ENCODE measurements around the gene RHOT2.
"Not testable (repeated sequence)": the region's sequence is repeated elsewhere in the genome, so short reads cannot be mapped to it uniquely, and the experiment has no call there.

The RHOT2 gene

DNA sequence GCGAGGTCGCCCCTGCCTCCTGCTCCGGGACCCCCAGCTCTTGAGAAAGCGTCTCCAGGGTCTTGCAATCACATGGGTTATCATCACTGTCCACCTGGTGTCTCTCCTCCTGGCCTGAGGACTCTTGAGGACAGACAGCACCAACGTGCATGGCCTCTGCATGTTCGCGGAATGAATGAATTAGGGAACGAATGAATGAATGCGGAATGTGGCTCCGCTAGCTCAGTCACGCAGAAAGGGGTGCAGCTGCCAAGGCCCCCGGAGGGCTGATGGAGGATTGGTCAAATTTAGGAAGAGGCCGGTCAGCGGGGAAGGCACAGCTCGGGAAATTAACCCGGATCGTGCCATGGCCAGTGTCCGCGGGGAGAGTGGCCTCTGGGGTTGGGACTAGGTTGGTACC is 34.4 kb downstream of the RHOT2 start:
- no peak for DNase-seq

DNA sequence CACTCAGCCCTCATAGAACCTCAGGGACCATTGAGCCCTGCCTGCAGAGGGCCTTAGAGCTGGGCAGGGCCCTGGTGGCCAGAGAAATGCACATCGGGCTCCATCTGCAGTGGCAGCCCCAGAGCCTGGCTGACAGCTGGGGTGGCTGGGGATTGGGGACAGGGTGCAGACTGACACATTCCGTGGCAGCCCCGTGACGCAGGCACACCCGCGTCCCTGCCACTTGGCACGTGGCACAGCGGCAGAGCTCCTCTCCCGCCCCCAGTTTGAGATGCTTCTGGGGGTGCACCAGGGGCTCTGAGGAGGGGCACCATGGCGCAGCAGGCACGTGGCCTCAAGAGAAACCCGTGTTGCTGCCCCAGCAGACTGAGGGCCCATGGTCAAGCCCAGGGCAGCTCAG is 35.5 kb downstream of the RHOT2 start:
- DNase-seq: no peak

DNA sequence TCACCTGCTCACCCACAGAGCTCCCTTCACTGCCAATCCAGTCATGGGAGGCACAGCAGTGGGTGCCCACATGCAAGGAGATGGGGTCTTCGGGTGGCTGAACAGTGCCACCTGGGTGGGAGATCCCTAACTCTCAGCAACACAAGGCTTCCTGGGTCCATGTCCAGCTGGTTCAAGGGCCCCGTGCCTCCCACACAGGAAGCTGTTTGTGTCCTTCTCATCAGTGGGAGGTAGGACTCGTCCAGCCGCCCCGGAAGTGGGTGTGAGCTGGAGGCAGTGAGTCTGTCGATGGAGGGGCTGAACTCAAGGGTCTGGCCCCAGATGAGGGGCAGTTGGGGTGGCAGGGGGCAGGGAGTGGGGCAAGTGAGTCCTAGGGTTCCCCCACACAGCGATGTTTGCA is 36.1 kb downstream of the RHOT2 start:
- DNase-seq: no peak

DNA sequence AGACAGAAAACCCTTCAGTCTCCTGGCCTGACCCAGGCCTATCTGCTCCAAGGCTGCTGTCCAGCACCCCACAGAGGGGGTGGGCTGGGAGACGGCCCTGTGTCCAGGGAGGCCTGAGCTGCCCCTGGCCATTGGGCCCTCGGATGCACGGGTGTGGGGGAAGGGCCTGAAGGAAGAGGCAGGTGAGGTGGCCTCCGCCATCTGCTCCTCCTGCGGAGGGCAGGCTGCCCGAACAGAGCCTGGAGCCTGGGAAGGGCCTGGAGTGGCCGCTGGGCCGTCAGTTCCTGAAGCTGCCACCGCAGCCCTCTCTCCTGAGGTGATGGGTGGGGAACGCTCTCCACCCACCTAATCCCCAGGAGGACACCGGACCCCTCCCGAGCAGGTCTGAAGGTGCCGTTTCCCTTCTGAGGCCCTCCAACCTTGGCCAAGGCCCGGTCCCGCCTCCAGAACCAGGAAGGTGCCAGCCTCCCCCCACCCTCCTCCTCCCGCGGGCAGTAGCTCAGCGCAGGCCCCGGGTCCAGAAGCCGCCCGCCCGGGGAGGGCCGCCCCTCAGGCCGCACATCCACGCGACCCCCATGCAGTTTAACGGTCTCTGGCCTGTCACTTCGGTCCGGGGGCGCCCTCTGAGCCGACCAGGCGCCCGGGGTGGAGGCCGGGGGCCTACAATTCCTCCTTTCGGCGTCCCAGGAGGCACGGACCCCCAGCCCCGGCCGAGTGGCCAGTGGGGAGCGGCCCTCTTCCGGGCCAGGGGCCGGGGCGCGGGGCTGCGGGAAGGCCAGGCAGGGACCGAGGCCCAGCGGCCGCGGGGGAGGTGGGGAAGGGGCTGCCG is 36.8 kb downstream of the RHOT2 start:
- DNase-seq: no peak

DNA sequence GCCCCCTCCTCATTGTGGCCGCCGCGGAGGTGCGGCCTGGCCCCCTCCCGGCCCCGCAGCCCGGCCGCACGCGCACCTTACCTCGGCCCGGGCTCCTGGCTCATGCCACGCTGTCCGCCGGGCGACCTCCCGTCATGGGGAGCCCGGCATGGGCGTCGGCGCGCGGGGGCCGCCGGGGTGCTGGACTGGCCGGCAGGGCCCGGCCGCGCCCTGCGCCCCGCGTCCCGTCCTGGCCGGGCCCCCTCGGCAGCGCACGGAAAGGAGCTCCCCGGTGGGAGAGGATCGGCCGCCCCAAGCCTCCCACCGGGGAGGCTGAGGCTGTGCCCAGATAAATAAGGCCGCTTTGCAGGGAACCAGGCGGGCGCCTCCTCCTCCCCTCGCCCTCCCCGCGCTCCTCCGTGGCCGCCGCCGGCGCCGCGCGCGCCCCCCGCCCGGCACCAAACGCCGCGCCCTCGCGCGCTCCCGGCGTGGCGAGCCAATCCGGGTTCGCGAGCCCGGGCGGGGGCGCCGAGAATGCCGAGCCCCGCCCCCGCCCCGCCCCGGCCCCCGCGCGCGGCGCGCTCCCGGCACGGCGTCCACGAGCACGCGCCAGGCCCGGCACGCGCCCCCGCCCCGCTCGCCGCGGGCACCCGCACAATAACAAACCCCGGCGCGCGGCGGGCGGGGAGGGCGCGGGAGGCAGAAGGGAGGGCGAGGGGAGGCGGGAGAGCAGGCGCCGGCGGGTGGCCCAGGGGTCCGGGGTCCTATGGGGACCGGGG is 37.7 kb downstream of the RHOT2 start, which contains the start of gene FBXL16:
Gene FBXL16 (minus strand): TSS at position 371 of the 758 bp plus-strand sequence. CDS start 8,396 bp downstream, outside the sequence.
- DNase-seq: peak; percentile 17

DNA sequence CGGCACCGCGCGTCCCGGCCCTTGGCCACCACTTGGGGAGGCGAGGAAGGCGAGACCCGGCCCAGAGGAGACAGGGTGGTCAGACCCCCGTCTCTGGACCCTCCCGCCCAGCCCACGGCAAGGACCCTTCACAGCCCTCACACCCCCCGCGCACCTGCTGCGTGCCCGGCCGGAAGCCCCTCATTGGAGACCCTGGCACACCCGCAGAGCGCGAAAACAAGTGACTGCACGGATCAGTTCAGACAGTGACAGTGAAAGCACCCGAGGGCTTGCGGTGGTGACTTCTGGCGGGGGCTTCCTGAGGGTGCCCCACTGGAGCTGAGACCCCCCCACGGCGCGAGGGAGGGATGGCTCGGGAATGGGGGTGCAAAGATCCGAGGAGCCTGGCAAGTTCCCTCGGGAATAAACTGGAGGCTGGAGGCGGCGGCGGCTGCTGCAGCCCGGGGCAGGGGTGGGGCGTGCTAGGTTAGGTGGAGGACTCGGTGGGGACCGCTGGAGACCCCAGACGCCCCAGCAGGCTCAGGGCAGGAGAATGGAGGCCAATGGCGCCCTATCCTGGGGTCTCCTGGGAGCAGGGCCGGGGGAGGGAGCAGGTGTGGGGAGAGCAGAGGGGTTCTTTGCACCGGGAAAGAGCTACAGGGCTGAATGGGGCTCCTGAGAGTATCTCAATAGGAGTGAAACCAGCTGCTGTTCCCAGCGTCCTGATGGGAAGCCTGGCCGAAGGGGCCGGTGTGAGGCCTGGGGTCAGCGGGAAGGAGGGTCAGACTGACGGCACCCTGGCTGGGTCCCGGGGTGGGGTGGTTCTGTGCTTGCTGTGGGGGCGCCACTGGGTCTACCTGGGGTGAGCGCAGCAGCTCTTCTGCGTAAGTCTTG is 38.5 kb downstream of the RHOT2 start:
- no peak for DNase-seq

DNA sequence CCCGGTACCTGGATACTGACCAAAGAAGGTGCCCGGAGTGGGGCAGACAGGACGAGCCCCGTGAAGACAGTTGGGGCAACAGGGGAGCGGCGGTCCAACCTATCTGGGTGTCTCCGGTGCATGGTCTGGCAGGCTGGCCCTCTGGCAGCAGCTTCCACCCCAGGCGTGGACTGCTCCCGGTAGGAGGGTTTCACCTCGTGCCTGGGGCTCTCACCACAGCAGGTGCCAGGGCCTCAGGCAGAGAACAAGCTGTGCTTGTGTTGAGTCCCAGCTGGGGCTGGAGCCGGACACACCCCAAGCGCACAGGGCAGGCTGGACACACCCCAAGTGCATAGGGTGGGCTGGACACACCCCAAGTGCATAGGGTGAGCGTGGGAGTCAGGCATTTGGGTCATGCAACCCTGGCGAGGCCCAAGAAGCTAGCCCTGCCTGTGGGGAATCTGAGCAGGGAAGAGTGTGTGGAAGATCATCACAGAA is 39.2 kb downstream of the RHOT2 start:
- no peak for DNase-seq

DNA sequence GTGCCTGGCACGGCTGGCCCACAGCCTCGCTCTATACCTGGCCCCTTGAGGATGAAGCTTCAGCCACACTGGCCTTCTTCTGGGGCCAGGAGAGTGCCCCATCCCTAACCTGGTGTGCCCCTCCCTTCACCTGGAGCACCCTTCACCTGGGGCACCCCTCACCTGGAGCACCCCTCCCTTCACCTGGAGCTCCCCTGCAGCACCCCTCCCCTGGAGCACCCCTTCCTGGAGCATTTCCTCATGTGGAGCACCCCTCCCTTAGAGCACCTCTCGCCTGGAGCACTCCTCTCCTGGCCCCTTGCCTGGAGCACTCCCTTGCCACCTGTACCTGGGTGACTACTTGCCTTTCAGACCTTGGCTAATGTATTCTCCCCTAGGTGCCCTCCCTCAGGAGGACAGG is 40.1 kb downstream of the RHOT2 start:
- DNase-seq: no peak

DNA sequence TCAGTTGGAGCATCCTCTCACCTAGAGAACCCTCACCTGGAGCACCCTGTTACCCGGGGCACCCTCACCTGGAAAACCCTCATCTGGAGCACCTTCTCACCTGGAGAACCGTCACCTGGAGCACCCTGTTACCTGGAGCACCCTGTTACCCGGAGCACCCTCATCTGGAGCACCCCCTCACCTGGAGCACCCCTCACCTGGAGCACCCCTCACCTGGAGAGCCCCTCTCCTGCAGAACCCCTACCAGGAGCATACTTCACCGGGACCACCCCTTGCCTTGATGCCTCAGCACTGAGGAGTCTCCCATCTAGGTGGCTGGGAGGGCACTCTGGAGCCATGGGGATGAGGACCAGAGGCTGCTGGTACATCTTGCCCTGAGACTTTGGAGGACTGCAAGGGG is 41.0 kb downstream of the RHOT2 start:
- DNase-seq: no peak

DNA sequence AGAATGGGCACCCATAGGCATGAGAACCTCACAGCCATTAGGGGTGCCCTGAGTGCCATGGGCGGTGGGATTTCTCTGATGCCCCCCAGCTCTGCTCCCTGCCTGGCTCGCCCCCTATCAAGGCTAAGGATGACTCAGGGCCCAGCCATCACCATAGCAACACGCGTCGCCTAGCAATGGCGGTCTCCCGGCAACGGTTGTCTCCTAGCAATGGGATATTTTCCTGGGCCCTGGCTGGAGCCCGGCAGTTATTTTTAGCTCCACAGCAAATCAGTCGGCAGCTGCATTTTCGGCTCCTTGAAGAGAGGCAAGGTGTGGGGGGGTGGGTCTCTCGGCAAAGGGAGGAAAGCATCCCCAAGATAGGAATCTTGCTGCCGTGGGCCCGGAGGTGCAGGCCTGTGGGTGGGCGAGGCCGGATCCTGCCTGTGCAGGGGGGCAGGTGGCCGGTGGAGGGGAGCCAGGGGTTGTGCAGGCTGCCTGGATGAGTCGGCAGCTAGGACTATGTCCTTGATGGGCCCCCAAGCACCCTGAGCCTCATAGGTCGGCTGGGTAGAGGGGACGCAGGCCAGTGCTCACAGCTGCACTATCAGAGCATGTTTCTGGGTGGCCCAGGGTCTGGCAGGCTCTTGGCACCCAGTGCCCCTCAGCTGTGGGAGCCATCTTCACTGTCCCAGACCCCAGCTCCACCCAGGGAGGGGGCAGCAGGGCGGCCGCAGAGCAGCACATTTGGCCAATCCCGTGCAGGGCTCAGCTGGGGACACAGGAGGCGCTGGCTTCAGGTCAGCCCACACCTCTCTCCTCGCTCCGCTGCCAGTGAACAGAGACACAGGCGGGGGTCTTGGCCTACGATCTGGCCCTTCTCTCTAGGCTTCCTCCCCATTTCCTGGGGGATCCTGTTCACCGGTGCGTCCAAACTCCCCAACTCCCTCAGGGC is 41.9 kb downstream of the RHOT2 start:
- DNase-seq: peak; percentile 22

DNA sequence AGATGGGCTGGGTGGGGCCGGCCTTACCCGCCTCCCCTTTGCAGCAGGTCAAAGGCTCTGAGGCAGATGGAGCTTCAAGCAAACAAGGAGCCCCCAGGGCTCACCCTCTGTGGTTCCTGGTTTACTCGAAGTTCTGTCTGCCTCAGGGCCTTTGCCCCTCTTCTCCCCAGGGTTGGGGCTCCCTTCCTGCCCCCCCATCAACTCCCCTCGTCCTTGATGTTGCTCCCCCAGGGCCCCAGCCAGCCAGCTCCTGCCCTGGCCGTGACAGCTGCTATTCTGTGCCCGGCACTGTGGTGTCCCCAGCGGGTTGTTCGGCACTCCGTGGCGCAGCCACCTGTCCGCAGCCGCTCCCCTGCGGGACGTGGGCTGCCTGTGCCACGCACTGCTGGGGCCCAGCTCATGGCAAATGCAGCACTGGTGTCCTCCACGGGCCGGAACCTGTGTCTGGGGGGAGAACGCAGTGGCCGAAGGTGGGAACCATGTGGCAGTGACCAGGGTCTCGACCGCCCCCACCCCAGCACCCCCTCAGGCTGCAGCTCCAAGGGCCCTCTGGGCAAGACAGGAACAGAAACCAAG is 42.7 kb downstream of the RHOT2 start:
- no peak for DNase-seq

DNA sequence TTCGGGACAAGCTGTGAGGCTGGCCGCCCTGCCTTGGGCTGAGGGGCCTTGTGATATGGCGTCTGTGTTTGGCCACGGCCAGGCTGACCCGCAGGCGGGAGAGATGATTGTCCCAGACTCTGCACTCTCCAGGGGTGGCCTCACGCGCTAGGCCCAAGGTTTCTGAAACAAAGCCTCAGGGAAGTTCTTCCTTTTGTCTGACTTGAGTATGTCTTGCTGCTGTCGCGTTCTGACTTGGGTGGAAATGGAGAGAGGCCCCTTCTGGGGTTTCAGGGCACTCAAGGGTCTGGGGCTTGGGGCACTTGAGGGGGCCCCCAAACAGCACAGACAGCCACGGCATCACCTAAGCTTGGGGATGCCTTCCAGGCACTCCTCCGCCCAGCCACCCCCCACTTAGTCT is 43.2 kb downstream of the RHOT2 start:
- no peak for DNase-seq

DNA sequence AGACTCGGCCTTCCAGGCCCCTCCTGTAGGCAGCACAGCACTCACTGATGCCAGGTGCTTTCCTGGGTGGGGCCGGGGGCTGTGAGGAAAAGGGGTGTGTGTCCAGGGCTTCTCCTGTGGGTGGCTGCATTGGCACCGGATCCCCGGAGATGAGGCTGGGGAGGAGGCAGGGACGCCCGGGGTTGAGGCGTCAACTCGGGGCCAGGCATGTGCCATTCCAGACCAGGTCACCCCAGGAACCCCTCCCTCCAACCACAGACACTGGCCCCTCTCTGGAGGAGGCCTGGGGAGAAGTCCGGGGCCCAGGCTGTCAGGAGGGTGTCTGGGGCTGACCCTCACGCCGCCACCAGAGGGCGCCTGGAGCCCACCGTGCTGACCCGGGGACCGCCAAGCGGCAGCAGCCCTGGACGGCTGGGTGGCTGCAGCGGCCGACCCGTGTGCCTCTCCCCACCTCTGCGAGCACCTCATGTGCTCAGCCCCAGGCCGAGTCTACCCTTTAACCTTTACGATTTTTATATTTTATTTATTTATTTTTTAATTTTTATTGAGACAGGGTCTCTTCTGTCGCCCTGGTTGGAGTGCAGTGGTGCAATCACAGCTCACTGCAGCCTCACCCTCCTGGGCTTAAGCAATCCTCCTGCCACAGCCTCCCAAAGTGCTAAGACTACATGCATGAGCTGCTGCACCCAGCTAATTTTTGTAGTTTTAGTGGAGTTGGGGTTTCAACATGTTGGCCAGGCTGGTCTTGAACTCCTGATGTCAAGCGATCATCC is 43.8 kb downstream of the RHOT2 start:
- DNase-seq: no peak

DNA sequence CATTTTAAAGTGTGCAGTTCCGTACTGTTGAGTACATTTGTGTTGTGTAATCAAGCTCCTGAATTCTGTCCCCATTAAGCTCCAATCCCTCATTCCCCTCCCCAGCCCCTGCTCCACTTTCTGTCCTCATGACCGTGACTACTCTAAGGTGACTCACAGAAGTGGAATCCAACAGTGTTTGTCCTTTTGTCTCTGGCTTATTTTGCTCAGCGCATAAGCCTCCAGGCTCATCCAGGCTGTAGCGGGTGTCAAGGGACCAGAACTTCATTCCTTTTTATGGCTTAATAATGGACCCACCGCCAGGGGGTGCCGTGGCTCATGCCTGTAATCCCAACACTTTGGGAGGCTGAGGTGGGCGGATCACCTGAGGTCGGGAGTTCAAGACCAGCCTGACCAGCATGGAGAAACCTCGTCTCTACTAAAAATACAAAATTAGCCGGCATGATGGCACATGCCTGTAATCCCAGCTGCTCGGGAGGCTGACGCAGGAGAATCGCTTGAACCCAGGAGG is 44.9 kb downstream of the RHOT2 start:
- not testable (repeated sequence) for DNase-seq

DNA sequence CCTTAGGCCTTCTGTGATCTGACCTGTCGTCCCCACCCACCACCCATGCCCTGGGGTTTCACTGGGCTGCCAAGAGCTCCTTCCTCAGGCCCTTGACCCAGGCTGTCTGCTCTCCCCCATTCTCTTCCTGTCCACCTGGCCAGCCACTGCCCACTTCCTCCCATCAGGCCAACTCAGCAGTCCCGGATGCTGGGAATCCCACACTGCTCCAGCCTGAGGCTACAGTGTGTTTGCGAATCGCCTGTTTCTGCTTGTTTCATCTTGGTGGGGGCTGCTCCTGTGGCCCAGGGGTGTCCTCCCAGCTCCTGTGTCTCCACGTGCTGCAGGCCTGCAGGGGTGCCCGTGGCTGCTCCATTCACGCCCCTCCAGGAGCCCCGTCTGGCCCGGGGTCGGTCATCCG is 46.1 kb downstream of the RHOT2 start:
- no peak for DNase-seq

DNA sequence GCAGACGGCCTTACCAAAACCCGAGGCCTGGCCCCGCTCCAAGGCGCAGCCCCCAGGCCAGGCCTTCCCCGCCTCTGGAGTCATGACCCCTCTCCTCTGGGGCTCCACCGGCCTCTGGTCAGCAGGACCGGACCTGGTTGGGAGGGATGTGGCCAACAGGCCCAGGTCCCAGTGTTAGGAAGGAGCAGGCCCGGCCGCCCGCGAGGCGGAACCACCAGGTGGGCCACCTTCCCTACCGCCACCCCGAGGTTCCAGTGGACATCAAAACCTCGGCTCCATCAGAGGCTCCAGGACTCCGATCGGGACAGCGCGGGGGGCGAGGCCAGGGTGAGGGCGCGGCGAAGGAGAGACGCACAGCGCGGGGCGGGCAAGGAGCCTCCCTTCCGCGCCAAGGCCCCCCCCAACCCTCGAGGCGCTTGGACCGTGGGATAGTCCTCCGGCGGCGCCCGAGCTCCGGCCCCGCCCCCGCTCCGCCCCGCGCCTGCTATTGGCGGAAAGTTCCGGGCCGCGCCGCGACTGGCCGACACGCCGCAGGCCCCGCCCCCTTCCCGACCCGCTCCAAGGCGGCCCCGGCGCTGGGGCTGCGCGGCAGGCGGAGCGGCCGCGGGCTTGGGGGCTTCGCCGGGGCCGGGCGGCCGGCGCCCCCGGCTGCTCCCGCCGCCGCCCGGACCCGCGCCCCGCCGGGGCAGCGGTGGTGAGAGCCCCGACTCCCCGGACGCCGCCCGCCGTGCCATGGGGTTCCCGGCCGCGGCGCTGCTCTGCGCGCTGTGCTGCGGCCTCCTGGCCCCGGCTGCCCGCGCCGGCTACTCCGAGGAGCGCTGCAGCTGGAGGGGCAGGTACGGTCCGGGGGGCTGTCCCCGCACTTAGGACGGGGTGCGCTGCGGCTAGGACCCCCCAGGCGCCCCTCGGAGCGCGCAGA is 46.9 kb downstream of the RHOT2 start, which contains the start of gene METRN:
Gene METRN (plus strand): TSS at position 561 of the 919 bp plus-strand sequence. CDS start 172 bp downstream, at position 733.
- DNase-seq: peak; percentile 19

DNA sequence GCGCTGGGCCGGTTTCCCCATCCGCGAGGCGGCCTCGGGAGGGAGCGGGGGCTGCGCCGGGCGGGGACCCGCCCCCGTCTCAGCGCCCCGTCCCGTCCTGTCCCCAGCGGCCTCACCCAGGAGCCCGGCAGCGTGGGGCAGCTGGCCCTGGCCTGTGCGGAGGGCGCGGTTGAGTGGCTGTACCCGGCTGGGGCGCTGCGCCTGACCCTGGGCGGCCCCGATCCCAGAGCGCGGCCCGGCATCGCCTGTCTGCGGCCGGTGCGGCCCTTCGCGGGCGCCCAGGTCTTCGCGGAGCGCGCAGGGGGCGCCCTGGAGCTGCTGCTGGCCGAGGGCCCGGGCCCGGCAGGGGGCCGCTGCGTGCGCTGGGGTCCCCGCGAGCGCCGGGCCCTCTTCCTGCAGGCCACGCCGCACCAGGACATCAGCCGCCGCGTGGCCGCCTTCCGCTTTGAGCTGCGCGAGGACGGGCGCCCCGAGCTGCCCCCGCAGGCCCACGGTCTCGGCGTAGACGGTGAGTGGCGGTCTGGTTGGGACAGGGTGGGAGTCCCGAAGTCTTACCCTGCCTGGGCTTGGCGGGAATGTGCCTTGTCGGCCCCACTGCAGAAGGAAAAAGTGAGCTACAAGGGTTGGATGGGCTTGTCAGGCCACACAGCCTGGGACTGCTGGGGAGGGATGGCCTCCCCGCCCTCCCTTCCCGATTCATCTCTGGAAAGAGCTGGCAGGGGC is 47.7 kb downstream of the RHOT2 start:
- no peak for DNase-seq

DNA sequence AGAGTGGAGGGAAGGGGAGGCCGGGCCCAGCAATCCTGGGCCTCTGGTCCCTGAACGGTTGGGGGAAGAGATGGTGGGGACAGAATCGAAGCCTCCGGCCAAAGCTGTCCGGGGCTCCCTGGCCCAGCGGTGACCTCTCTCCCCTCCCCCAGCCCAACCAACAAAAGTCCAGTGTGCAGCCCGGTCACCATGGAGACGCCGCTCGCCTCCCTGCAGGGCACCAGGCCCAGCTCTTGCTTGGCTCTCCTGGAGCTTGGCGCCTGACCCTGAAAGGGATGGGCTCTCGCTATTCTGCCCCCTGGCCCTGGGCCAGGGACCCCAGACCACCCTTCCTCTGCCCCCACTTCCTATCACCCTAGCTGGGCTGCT is 48.3 kb downstream of the RHOT2 start:
- no peak for DNase-seq
